ACC112 (cell line): ENCODE results near the gene RTTN.

Experiments
- H2AFZ ChIP-seq: fragments of 200-600 bp; sonication (generic); one replicate; pipeline ENCODE4 v1.6.0; 2017; ENCODE audit warnings: antibody characterized with exemption, low read length; ENCODE audit not compliant: unreplicated experiment
- H3K27ac ChIP-seq: fragments of 200-600 bp; sonication (generic); 2 replicates; pipeline ENCODE4 v1.5.1; 2014; ENCODE audit warnings: low read depth, mild to moderate bottlenecking, antibody characterized with exemption, low read length, moderate library complexity
- H3K27me3 ChIP-seq: fragments of 200-600 bp; sonication (generic); 2 replicates; pipeline ENCODE4 v1.6.1; 2014; ENCODE audit warnings: mild to moderate bottlenecking, antibody characterized with exemption, low read length, moderate library complexity, mixed read lengths; ENCODE audit not compliant: insufficient read depth
- H3K36me3 ChIP-seq: fragments of 200-600 bp; sonication (generic); 2 replicates; pipeline ENCODE4 v1.6.1; 2016; ENCODE audit warnings: mild to moderate bottlenecking, antibody characterized with exemption, low read length, moderate library complexity, mixed read lengths; ENCODE audit not compliant: insufficient read depth
- H3K4me1 ChIP-seq: fragments of 200-600 bp; sonication (generic); one replicate; pipeline ENCODE4 v1.6.1; 2016; ENCODE audit warnings: low read length, mixed read lengths; ENCODE audit not compliant: insufficient read depth, unreplicated experiment, control insufficient read depth
- H3K4me3 ChIP-seq: fragments of 200-600 bp; sonication (generic); 2 replicates; pipeline ENCODE4 v1.5.1; 2014; ENCODE audit warnings: mild to moderate bottlenecking, low read depth, low read length
- H3K79me2 ChIP-seq: fragments of 200-600 bp; sonication (generic); one replicate; pipeline ENCODE4 v1.6.0; 2016; ENCODE audit warnings: low read length; ENCODE audit not compliant: control insufficient read depth, unreplicated experiment, insufficient read depth

Gene RTTN

GRCh38 chr18:69968039-69968438, 237.4 kb downstream of the RTTN start:
- Histone ChIP-seq H3K27me3 (no peaks in the 10 kb centered on the region), H3K27ac (no peak overlapping the region), H3K4me3 (no peak overlapping the region), H3K36me3 (no peaks in the 10 kb centered on the region), H3K79me2 (no peaks in the 10 kb centered on the region), H2AFZ (no peak overlapping the region), H3K4me1 (no peaks in the 10 kb centered on the region)

GRCh38 chr18:69963196-69963595, 242.3 kb downstream of the RTTN start:
- Histone ChIP-seq H2AFZ (no peak overlapping the region), H3K79me2 (no peaks in the 10 kb centered on the region), H3K4me1 (no peaks in the 10 kb centered on the region), H3K4me3 (no peak overlapping the region), H3K27ac (no peak overlapping the region), H3K27me3 (no peaks in the 10 kb centered on the region), H3K36me3 (no peaks in the 10 kb centered on the region)

- H3K36me3 ChIP-seq: no peaks in the 10 kb centered on the region
- H3K4me3 ChIP-seq: no peak overlapping the region
- H3K4me1 ChIP-seq: no peaks in the 10 kb centered on the region
- H2AFZ ChIP-seq: no peak overlapping the region
- H3K27ac ChIP-seq: no peak overlapping the region
- no peaks in the 10 kb centered on the region for H3K79me2 ChIP-seq
- H3K27me3 ChIP-seq: no peaks in the 10 kb centered on the region
These were observed 243.8 kb downstream of the RTTN start for GRCh38 chr18:69961718-69962117.

- no peak overlapping the region for H3K27ac ChIP-seq
- H3K27me3 ChIP-seq: no peaks in the 10 kb centered on the region
- no peaks in the 10 kb centered on the region for H3K4me1 ChIP-seq
- no peaks in the 10 kb centered on the region for H3K79me2 ChIP-seq
- H2AFZ ChIP-seq: no peak overlapping the region
- H3K4me3 ChIP-seq: no peak overlapping the region
- H3K36me3 ChIP-seq: no peaks in the 10 kb centered on the region
These were observed 247.1 kb downstream of the RTTN start for GRCh38 chr18:69958422-69958821.

- Histone ChIP-seq H2AFZ (no peak overlapping the region), H3K79me2 (no peaks in the 10 kb centered on the region)
These were observed 247.7 kb downstream of the RTTN start for GRCh38 chr18:69957747-69958146.

GRCh38 chr18:69956665-69957620, 248.5 kb downstream of the RTTN start:
- Histone ChIP-seq H3K79me2 (no peaks in the 10 kb centered on the region), H2AFZ (no peak overlapping the region)

More at GRCh38 chr18:69957747-69958146, 247.7 kb downstream of the RTTN start:
- Histone ChIP-seq H3K4me3 (no peak overlapping the region), H3K4me1 (no peaks in the 10 kb centered on the region), H3K27me3 (no peaks in the 10 kb centered on the region), H3K27ac (no peak overlapping the region), H3K36me3 (no peaks in the 10 kb centered on the region)

GRCh38 chr18:69956057-69956456, 249.4 kb downstream of the RTTN start:
- peaks cover 6% of the 10 kb centered on the region for H3K4me1 ChIP-seq
- no peak overlapping the region for H2AFZ ChIP-seq
- H3K4me3 ChIP-seq: no peak overlapping the region
- H3K27me3 ChIP-seq: no peaks in the 10 kb centered on the region
- H3K27ac ChIP-seq: no peak overlapping the region
- no peaks in the 10 kb centered on the region for H3K79me2 ChIP-seq
- no peaks in the 10 kb centered on the region for H3K36me3 ChIP-seq

More at GRCh38 chr18:69956665-69957620, 248.5 kb downstream of the RTTN start:
- Histone ChIP-seq H3K27me3 (no peaks in the 10 kb centered on the region), H3K36me3 (no peaks in the 10 kb centered on the region), H3K4me3 (no peak overlapping the region), H3K4me1 (no peaks in the 10 kb centered on the region), H3K27ac (no peak overlapping the region)

- Histone ChIP-seq H3K79me2 (no peaks in the 10 kb centered on the region), H3K27ac (no peak overlapping the region), H3K4me3 (no peak overlapping the region), H2AFZ (no peak overlapping the region), H3K27me3 (no peaks in the 10 kb centered on the region), H3K36me3 (no peaks in the 10 kb centered on the region), H3K4me1 (peaks cover 6% of the 10 kb centered on the region)
These were observed 250.6 kb downstream of the RTTN start for GRCh38 chr18:69954719-69955480.

GRCh38 chr18:69953191-69953590, 252.3 kb downstream of the RTTN start:
- Histone ChIP-seq H3K27ac (no peak overlapping the region), H3K4me3 (no peak overlapping the region), H3K4me1 (peaks cover 6% of the 10 kb centered on the region), H3K36me3 (no peaks in the 10 kb centered on the region), H3K27me3 (no peaks in the 10 kb centered on the region), H2AFZ (no peak overlapping the region), H3K79me2 (no peaks in the 10 kb centered on the region)
